ENCODE results near the gene TSPAN15. TPM values are rescaled to one million over a fixed set of nuclear protein-coding genes. Genes with fewer than 3 reads are reported as not detected.

Gene TSPAN15
- total RNA-seq, 3 donors from 2014 or later (not counting 1 experiment from before 2014, with no cell fraction given): 1.3 to 3.9 (median 2.1) TPM

DNA sequence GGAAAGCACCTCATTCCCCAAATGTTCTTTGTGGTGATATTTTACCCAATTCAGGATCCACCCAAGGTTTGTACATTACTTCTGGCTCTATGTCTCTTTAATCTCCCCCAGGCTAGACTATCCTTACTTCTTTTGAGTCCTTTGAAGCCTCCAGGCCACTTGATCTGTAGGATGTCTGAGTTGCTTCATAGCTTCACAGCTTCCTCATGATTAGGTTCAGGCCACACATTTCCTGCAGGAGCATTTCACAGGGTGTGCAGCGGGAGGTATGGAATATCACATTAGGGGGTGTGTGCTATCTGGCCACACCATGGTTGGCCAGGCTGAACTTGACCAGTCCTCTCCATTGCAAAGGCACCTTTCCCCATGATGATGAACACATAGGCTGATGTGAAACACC lies 18.7 kb downstream of the TSPAN15 start:
- no peak for DNase-seq
- intact Hi-C loops (cut with micrococcal nuclease): no loop called here
- WGBS (ENCODE audit: insufficient coverage): 89% methylated on average over 1 of the region's 1 CpG
- ATAC-seq: no peak
- Histone ChIP-seq H3K27ac (ENCODE audit: low read length) (no peak overlapping the region), H3K36me3 (ENCODE audit: control insufficient read depth, insufficient read depth, low read length) (no peaks in the 10 kb centered on the region), H3K9me3 (ENCODE audit: control insufficient read depth, insufficient read depth, low read length) (no peaks in the 10 kb centered on the region), H3K4me3 (ENCODE audit: low read length) (no peak overlapping the region), H3K4me1 (ENCODE audit: control insufficient read depth, insufficient read depth, low read length) (peaks cover 19% of the 10 kb centered on the region), H3K27me3 (ENCODE audit: control insufficient read depth, insufficient read depth, low read length) (no peaks in the 10 kb centered on the region)
- Mint-ChIP-seq H3K27me3 (ENCODE audit: low read depth in 2 of 2) (peaks cover 11 to 15% of the 10 kb centered on the region in 2 donors), H3K9me3 (no peaks in the 10 kb centered on the region), H3K27ac (peak overlapping the region in 1 of 2 donors; percentile 10), H3K4me3 (no peak overlapping the region), H3K4me1 (peaks cover 12 to 14% of the 10 kb centered on the region in 2 donors), H3K36me3 (no peaks in the 10 kb centered on the region)
- TF ChIP-seq, protein P1, sequence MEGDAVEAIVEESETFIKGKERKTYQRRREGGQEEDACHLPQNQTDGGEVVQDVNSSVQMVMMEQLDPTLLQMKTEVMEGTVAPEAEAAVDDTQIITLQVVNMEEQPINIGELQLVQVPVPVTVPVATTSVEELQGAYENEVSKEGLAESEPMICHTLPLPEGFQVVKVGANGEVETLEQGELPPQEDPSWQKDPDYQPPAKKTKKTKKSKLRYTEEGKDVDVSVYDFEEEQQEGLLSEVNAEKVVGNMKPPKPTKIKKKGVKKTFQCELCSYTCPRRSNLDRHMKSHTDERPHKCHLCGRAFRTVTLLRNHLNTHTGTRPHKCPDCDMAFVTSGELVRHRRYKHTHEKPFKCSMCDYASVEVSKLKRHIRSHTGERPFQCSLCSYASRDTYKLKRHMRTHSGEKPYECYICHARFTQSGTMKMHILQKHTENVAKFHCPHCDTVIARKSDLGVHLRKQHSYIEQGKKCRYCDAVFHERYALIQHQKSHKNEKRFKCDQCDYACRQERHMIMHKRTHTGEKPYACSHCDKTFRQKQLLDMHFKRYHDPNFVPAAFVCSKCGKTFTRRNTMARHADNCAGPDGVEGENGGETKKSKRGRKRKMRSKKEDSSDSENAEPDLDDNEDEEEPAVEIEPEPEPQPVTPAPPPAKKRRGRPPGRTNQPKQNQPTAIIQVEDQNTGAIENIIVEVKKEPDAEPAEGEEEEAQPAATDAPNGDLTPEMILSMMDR (IDR thresholded peaks at IDR 0.05): no peak

DNA sequence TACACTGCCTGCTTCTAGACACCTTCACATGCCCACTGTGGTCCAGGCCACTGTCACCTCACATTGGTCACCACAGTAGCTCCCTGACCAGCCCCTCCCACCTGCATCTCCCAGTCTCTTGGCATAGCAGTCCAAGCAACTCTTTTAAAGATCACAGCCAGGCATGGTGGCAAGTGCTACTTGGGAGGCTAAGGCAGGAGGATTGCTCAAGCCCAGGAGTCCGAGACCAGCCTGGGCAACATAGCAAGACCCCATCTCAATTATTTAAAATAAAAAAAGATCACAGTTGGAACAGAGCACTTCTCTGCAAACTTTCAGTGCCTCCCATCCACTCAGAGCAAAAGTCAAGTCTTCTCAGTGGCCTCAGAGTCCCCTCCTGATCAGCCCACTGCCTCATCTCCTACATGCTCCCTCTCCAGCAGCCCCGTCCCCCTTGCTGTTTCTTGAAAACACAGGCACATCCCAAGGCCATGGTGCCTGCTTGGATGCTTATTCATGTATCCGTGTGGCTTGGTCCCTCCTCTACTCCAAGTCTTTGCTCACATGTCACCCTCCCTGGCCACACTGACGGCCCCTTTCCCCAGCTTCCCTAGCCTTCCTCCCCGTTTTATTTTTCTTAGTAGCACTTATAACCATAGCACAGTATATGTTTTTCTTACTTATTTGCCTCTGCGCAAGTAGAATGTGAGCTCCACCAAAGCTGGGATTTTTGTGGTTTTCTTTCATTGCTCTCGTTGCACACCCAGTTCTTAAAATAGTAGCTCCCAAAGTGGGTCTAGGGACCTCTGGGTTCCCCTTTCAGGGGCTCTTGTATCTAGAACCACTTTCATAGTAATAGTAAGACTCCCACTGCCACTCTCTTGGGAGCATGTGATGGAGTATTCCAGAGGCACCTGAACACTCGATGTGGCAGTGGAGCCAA lies 19.5 kb downstream of the TSPAN15 start:
- TF ChIP-seq, protein P1 (IDR thresholded peaks at IDR 0.05): no peak

DNA sequence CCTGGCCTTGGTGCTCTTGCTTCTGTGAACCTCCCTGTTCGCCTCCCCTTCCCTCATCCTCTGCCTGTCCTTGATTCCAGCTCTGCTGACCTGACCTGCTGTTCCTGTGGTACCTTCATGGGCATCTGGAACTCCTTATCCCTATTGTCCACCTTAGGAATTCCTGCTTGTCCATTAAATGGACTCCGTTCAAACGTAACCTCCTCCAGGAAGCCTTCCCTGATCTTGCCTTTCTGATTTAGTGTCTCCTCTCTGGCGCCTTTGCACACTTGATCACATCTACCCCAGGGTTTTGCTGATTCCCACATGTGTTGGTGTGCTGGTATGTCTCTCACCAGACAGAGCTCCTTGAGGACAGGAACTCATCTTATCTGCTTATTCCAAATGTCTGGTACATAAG lies 20.9 kb downstream of the TSPAN15 start:
- H3K36me3 ChIP-seq (ENCODE audit: control insufficient read depth, insufficient read depth, low read length): no peaks in the 10 kb centered on the region
- no peaks in the 10 kb centered on the region for H3K27me3 ChIP-seq (ENCODE audit: control insufficient read depth, insufficient read depth, low read length)
- Mint-ChIP-seq H3K4me1 (no peaks in the 10 kb centered on the region), H3K9me3 (no peaks in the 10 kb centered on the region), H3K27me3 (ENCODE audit: low read depth in 2 of 2) (peaks cover 11 to 15% of the 10 kb centered on the region in 2 donors), H3K36me3 (no peaks in the 10 kb centered on the region), H3K4me3 (no peak overlapping the region), H3K27ac (no peak overlapping the region)
- H3K4me3 ChIP-seq (ENCODE audit: low read length): no peak overlapping the region
- no peaks in the 10 kb centered on the region for H3K9me3 ChIP-seq (ENCODE audit: control insufficient read depth, insufficient read depth, low read length)
- DNase-seq: no peak
- no peak overlapping the region for H3K27ac ChIP-seq (ENCODE audit: low read length)
- no peaks in the 10 kb centered on the region for H3K4me1 ChIP-seq (ENCODE audit: control insufficient read depth, insufficient read depth, low read length)
- WGBS (ENCODE audit: insufficient coverage): 90% methylated on average over 4 of the region's 4 CpGs
- intact Hi-C loops (cut with micrococcal nuclease): no loop called here
- no peak for ATAC-seq
- TF ChIP-seq, protein P1 (IDR thresholded peaks at IDR 0.05): no peak

More for the DNA sequence above, 19.5 kb downstream of the TSPAN15 start:
- no peak overlapping the region for H3K4me3 ChIP-seq (ENCODE audit: low read length)
- H3K36me3 ChIP-seq (ENCODE audit: control insufficient read depth, insufficient read depth, low read length): no peaks in the 10 kb centered on the region
- H3K27me3 ChIP-seq (ENCODE audit: control insufficient read depth, insufficient read depth, low read length): no peaks in the 10 kb centered on the region
- Mint-ChIP-seq H3K9me3 (no peaks in the 10 kb centered on the region), H3K36me3 (no peaks in the 10 kb centered on the region), H3K27me3 (ENCODE audit: low read depth in 2 of 2) (peaks cover 11 to 15% of the 10 kb centered on the region in 2 donors), H3K27ac (peak overlapping the region in 1 of 2 donors; percentile 10), H3K4me3 (no peak overlapping the region), H3K4me1 (peaks cover 4 to 7% of the 10 kb centered on the region in 2 donors)
- DNase-seq (no peak), ATAC-seq (no peak)
- intact Hi-C loops (cut with micrococcal nuclease): no loop called here
- H3K27ac ChIP-seq (ENCODE audit: low read length): no peak overlapping the region
- peaks cover 11% of the 10 kb centered on the region for H3K4me1 ChIP-seq (ENCODE audit: control insufficient read depth, insufficient read depth, low read length)
- no peaks in the 10 kb centered on the region for H3K9me3 ChIP-seq (ENCODE audit: control insufficient read depth, insufficient read depth, low read length)
- WGBS (ENCODE audit: insufficient coverage): 63% methylated on average over 8 of the region's 8 CpGs

Data from natural killer cell (primary cell).